ENCODE measurements around the gene TMPRSS4. TPM values are rescaled to one million over a fixed set of nuclear protein-coding genes. Genes with fewer than 3 reads are reported as not detected.

TMPRSS4 gene
- total RNA-seq, 4 donors from 2014 or later, result 41.3 to 274 (median 159) TPM

GRCh38 chr11:118106789-118107335 lies 30.0 kb downstream of the TMPRSS4 start:
- Histone ChIP-seq H3K27ac (no peak overlapping the region), H3K4me3 (no peak overlapping the region), H3K4me1 (no peaks in the 10 kb centered on the region), H3K9me3 (no peaks in the 10 kb centered on the region), H3K27me3 (no peaks in the 10 kb centered on the region), H3K36me3 (peaks cover 0 to 11% (median 0%) of the 10 kb centered on the region in 3 donors)
- no peak for DNase-seq
- no peak for TF ChIP-seq POLR2A (IDR thresholded peaks at IDR 0.05)
- no peak for TF ChIP-seq CTCF (IDR thresholded peaks at IDR 0.05)

- no peaks in the 10 kb centered on the region for H3K9me3 ChIP-seq
- H3K27ac ChIP-seq, result no peak overlapping the region
- DNase-seq, result no peak
- no peak overlapping the region for H3K4me3 ChIP-seq
- no peak for TF ChIP-seq POLR2A (IDR thresholded peaks at IDR 0.05)
- TF ChIP-seq CTCF (IDR thresholded peaks at IDR 0.05), result no peak
- H3K4me1 ChIP-seq, result no peaks in the 10 kb centered on the region
- H3K27me3 ChIP-seq, result no peaks in the 10 kb centered on the region
- peaks cover 0 to 17% (median 0%) of the 10 kb centered on the region in 3 donors for H3K36me3 ChIP-seq
These were observed 31.6 kb downstream of the TMPRSS4 start for GRCh38 chr11:118108513-118108912.

- Histone ChIP-seq H3K4me1 (no peaks in the 10 kb centered on the region), H3K9me3 (no peaks in the 10 kb centered on the region), H3K27me3 (no peaks in the 10 kb centered on the region), H3K36me3 (peaks cover 0 to 17% (median 0%) of the 10 kb centered on the region in 3 donors), H3K4me3 (no peak overlapping the region), H3K27ac (no peak overlapping the region)
- no peak for DNase-seq
- TF ChIP-seq POLR2A (IDR thresholded peaks at IDR 0.05) (no peak), CTCF (IDR thresholded peaks at IDR 0.05) (no peak)
These were observed 32.4 kb downstream of the TMPRSS4 start for GRCh38 chr11:118109231-118109630.

- no peak overlapping the region for H3K4me3 ChIP-seq
- no peaks in the 10 kb centered on the region for H3K27me3 ChIP-seq
- no peaks in the 10 kb centered on the region for H3K9me3 ChIP-seq
- TF ChIP-seq POLR2A (IDR thresholded peaks at IDR 0.05) (no peak), CTCF (IDR thresholded peaks at IDR 0.05) (no peak)
- peaks cover 0 to 25% (median 0%) of the 10 kb centered on the region in 3 donors for H3K36me3 ChIP-seq
- H3K4me1 ChIP-seq, result no peaks in the 10 kb centered on the region
- no peak overlapping the region for H3K27ac ChIP-seq
- peak in 1 of 3 donors; percentile 66 for DNase-seq
These were observed 34.3 kb downstream of the TMPRSS4 start for GRCh38 chr11:118111019-118111743.

- H3K27me3 ChIP-seq, result no peaks in the 10 kb centered on the region
- no peak overlapping the region for H3K27ac ChIP-seq
- no peaks in the 10 kb centered on the region for H3K4me1 ChIP-seq
- TF ChIP-seq POLR2A (IDR thresholded peaks at IDR 0.05) (no peak), CTCF (IDR thresholded peaks at IDR 0.05) (no peak)
- peaks cover 0 to 25% (median 0%) of the 10 kb centered on the region in 3 donors for H3K36me3 ChIP-seq
- no peak for DNase-seq
- H3K9me3 ChIP-seq, result no peaks in the 10 kb centered on the region
- no peak overlapping the region for H3K4me3 ChIP-seq
These were observed 34.8 kb downstream of the TMPRSS4 start for GRCh38 chr11:118111744-118112035.
